ENCODE data around the gene COG1.

- TF ChIP-seq MAX (IDR thresholded peaks at IDR 0.05), result no peak
- TF ChIP-seq CTCF (IDR thresholded peaks at IDR 0.05; ENCODE audit: low read depth, low read length, missing input control), result no peak
- no peak for TF ChIP-seq JUND (IDR thresholded peaks at IDR 0.05)
- TF ChIP-seq SP1 (IDR thresholded peaks at IDR 0.05), result no peak
- TF ChIP-seq GABPA (IDR thresholded peaks at IDR 0.05 in 1 of 2, conservative IDR thresholded peaks at IDR 0.05 in 1 of 2), result no peak
- no peak for TF ChIP-seq RAD21 (IDR thresholded peaks at IDR 0.05)
- TF ChIP-seq REST (IDR thresholded peaks at IDR 0.05), result no peak
- no peak for TF ChIP-seq TAF1 (conservative IDR thresholded peaks at IDR 0.05)
- no peak for TF ChIP-seq YY1 (IDR thresholded peaks at IDR 0.05)
- TF ChIP-seq NR2F2 (IDR thresholded peaks at IDR 0.05), result no peak
- TF ChIP-seq ATF3 (IDR thresholded peaks at IDR 0.05), result no peak
- no peak for TF ChIP-seq RXRA (IDR thresholded peaks at IDR 0.05)
- no peak for TF ChIP-seq ZBTB33 (IDR thresholded peaks at IDR 0.05)
- no peak for TF ChIP-seq EGR1 (IDR thresholded peaks at IDR 0.05; ENCODE audit: low read depth in 2 of 2)
Measured at GRCh38 chr17:73174126-73174525, 18.7 kb upstream of the COG1 start.

All from liver (tissue), 3 donors.